Activated CD4-positive, alpha-beta T cell treated with anti-CD3 and anti-CD28 coated beads for 48 hours (primary cell): ENCODE data around the gene KTN1.

Experiments used
- DNase-seq: peaks from one replicate; pipeline ENCODE4 v3.0.0-alpha.2; 2020

Gene KTN1

DNA sequence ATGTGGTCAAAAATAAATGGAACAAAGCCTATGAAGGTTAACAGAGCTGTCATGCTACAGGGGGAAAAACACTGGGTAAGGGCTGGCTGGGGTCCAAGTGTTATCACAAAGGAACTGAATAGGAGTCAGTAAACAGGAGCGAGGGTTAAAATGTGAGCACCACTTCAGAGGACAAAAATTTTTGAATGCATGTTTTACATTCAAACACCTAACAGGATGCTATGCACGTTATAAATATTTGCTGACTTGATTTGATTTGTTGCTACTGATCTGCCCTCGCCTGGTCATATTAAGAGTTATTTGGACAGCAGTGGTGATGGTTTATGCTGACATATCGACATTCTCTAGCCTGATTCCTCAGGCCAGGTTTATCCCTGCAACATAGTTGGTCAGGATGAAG lies 7.4 kb upstream of the KTN1 start:
- DNase-seq, result no peak

DNA sequence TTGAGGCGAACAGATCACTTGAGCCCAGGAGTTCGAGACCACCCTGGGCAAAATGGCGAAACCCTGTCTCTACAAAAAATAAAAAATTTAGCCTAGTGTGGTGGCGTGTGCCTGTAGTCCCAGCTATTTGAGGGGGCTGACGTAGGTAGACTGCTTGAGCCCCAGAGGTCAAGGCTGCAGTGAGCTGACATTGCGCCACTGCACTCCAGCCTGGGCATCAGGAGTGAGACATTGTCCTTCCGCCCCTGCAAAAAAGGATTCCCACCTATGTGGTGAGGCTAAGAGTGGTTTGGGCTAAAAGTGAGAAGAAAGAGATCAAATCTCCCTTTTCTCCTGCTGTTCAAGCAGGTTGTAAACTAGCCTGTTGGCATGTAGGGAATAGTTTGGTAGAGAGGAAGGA lies 5.0 kb upstream of the KTN1 start:
- DNase-seq, result no peak

- no peak for DNase-seq
Measured at GRCh38 chr14:55577229-55577628, 2.8 kb upstream of the KTN1 start.

DNA sequence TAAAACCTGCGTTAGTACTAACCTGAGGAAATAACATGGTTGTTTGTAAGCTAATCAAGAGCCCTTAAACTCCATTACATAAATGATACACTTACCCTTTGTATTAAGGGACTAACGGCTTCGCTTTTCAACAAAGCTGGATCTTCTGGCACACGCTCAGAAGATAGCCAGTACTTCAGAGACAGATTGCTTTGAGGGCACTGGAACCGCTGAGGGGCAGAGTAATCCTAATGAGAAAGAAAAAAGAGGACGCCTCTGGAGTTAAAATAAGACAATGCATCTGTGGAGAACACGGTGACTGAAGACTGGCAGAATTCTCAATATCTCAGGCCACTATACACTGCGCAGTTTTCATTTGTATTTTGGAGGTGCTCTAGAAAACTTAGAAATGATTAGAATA lies 1.5 kb upstream of the KTN1 start:
- no peak for DNase-seq

DNA sequence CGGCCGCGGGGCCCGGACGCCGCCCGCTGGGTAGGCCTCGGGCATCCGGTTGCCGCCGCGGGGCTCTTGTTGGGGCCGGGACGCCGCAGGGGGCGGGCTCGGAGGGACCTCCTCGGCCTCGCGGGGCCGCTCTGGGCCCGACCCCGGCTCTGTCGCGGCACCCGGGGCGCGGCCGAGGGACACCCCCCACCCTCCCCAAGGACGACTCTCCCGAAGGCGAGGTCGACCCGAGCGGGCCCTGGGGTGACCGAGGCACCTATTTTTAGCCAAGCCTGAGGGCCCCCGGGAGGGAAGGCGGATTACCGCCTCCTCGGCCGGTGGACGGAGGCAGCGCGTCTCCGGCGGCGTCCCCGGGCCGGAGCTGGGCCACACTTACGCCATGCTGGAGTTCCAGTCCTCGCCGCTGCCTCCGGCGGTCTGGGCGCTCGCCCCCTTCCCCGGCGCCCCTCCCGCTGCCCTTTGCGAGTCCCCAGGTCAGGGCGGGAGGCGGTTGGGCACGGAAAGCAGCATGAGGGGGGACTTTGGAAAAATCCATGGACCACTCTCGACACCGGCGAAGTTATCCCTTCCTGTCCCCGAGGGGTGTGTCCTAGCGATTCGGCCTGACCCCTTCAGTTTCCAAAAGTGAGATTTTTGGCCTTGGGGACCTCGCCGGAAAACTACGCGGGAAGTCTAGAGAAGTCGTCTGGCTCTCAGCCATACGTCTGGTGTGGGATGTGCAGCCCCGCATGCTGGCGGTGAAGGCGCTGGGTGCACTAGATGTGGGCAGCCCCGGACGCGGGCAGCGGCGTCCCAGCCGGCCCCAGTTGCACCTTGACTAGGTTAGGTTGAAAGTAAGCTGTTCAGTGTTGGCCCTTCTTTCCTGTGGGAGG lies 699 bp downstream of the KTN1 start:
- peak; percentile 62 for DNase-seq

DNA sequence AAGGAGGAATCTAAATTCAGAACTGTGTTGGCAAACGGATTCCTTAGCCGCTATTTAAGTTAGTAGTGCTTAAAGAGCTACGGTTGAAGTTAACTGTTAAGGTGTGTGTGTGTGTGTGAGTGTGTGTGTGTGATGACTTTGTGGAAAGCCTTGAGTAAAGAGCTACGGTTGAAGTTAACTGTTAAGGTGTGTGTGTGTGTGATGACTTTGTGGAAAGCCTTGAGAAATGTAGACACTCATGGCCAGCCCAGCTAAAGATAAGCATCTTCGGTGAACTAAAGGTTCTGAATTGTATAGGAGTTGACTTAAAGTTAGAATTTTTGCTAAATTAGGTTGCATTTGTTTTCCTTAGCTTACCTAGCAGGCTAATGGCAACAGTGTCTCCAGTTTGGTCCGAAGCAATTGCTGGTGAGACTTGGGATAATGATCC lies 1.4 kb downstream of the KTN1 start:
- peak; percentile 7 for DNase-seq

- DNase-seq, result no peak
Measured at GRCh38 chr14:55582746-55583145, 2.7 kb downstream of the KTN1 start.

- no peak for DNase-seq
Measured at GRCh38 chr14:55583942-55584468, 4.0 kb downstream of the KTN1 start.

DNA sequence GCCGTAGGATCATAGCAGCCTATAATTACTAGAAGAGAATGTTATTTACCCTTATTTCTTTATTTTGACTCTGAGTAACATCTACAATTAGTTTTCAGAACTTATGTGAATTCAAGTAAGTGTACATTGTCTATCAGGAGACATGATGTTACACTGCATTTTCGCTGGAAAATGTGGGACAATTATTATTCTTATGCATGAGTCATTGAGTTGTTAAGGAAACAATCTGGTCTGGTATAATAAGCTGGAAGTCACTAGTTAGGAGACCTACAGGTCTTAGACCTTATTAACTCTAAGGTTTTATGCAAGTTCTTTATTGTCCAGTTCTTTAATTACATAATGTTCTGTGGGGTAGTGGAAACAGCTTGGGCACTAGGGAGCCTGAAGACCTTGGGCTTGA lies 5.8 kb downstream of the KTN1 start:
- no peak for DNase-seq

DNA sequence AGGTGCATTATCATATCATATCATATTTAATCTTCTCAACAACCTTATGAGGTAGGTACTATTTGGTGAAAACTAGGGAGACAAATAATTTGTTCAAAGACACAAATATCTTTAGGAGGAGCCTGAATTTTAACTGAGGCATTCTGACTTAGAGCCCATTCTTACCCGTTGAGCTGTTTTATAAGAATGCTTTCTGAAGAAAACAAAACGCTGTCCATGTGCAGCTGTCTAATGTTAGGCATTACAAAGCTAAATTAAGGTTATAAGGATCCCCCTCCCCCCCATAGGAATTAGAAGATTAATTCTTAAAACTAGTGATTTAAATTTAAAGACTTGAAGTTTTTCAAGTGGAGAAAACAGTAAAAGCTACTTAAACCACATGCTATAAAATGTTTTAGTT lies 6.4 kb downstream of the KTN1 start:
- no peak for DNase-seq

- DNase-seq, result no peak
Measured at GRCh38 chr14:55587847-55588246, 7.8 kb downstream of the KTN1 start.

DNA sequence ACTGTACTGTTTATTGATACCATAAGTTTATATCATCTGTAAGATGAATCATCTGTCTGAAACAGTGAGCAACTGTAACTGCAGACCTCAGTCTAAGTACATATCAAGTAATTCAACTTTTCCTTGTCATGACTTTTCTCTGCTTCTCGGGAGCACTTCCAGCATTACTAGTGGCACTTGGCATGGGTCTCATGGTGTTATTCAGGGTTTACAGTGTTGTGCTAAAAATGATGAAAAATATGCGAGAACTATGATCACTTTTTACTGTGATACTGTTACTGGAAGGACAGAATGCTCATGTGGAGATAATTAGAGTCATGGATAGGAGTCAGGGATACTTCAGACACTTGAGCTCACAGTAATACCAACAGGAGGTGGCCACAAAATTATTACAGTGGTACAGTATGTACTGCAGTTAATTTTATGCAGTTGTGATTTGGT lies 8.3 kb downstream of the KTN1 start:
- no peak for DNase-seq

- DNase-seq, result no peak
Measured at GRCh38 chr14:55589171-55589570, 9.2 kb downstream of the KTN1 start.

- DNase-seq, result no peak
Measured at GRCh38 chr14:55592436-55592835, 12.4 kb downstream of the KTN1 start.

GRCh38 chr14:55593698-55594097 lies 13.7 kb downstream of the KTN1 start:
- DNase-seq, result no peak

- DNase-seq, result no peak
Measured at GRCh38 chr14:55599250-55599879, 19.4 kb downstream of the KTN1 start.

DNA sequence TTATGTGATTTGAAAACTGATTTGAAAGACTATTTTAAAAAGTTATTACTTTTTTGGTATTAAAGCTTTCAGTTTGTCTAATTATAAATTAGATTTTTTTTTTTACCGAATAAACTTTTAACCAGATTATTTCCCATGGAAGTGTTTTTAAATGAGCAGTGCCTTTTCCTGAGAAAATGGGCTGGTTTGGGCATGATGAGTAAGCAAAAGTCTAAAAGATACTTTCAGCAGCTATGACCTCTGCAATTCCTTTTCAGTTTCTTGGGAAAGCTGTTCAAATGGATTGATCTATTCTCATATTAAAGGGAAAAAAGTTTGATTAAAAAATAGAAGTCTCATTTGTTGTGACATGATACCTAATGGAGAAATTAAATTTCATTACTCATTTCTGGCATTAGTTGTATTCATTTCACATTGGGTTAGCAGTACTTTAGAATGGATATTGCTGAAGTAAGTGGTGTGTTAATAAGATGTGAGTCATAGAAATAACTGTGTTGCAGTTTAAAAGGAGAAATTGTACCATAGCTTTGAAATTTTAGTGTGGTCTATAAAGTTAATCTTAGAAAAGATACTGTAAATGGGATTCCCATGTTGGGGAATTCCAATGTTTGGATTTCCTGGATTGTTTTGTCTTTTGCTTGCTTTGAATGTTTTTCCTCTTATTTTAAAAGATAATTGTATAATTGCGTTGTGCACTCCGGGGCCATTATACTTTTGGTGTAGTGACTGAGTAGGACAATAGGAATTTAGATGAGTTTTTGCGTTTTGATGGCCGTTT lies 21.0 kb downstream of the KTN1 start:
- no peak for DNase-seq

GRCh38 chr14:55603401-55603953 lies 23.5 kb downstream of the KTN1 start:
- no peak for DNase-seq

- DNase-seq, result no peak
Measured at GRCh38 chr14:55604488-55604887, 24.5 kb downstream of the KTN1 start.

- DNase-seq, result no peak
Measured at GRCh38 chr14:55604900-55605418, 25.0 kb downstream of the KTN1 start.

GRCh38 chr14:55605793-55606192 lies 25.8 kb downstream of the KTN1 start:
- DNase-seq, result no peak

- DNase-seq, result no peak
Measured at GRCh38 chr14:55607386-55607785, 27.4 kb downstream of the KTN1 start.

DNA sequence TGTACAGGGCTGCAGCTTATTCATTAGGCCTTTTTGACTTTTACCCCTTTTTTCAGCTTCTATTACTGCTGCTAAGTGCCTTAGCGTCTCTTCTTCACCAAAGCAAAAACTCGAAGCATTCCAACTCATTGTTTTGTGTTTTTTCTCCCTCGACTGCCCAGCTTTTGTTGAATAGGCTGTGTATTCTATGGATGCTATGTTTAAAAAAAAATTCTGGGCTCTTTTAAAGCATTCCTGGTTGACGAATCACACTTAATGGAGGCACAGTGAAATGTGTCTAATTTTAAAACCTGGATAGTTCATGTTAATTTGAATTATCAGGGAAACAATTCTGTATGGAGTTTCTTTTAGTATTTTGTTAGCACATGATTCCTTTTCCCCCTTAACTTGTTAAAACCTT lies 29.7 kb downstream of the KTN1 start:
- no peak for DNase-seq
